Activated T-cell treated with anti-CD3 and anti-CD28 coated beads for 48 hours (primary cell): ENCODE results near the gene EFCAB3.
"Not testable (repeated sequence)": the region's sequence is repeated elsewhere in the genome, so short reads cannot be mapped to it uniquely, and the experiment has no call there.

Source experiments
- DNase-seq: peaks from one replicate; pipeline ENCODE4 v3.0.0-alpha.2; 2020; ENCODE audit warnings: low read depth

The EFCAB3 gene

DNA sequence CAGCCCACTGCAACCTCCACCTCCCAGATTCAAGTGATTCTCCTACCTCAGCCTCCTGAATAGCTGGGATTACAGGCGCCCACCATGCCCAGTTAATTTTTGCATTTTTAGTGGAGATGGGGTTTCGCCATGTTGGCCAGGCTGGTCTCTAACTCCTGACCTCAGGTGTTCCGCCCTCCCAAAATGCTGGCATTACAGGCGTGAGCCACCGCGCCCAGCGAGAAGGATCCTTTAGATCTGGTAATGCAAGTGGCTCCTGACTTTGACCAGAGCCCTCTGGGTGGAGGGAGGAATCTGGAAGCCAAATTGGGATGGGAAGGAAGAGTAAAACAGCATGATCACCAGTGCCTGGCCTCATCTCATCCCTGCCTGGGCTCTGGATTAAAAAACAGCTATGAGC is 84.9 kb downstream of the EFCAB3 start:
- not testable (repeated sequence) for DNase-seq
